ENCODE measurements around the gene RPL37. TPM values are rescaled to one million over a fixed set of nuclear protein-coding genes. Genes with fewer than 3 reads are reported as not detected.

The RPL37 gene
- total RNA-seq = 1,000 to 10,000 TPM; 2,348 to 2,413 TPM

DNA sequence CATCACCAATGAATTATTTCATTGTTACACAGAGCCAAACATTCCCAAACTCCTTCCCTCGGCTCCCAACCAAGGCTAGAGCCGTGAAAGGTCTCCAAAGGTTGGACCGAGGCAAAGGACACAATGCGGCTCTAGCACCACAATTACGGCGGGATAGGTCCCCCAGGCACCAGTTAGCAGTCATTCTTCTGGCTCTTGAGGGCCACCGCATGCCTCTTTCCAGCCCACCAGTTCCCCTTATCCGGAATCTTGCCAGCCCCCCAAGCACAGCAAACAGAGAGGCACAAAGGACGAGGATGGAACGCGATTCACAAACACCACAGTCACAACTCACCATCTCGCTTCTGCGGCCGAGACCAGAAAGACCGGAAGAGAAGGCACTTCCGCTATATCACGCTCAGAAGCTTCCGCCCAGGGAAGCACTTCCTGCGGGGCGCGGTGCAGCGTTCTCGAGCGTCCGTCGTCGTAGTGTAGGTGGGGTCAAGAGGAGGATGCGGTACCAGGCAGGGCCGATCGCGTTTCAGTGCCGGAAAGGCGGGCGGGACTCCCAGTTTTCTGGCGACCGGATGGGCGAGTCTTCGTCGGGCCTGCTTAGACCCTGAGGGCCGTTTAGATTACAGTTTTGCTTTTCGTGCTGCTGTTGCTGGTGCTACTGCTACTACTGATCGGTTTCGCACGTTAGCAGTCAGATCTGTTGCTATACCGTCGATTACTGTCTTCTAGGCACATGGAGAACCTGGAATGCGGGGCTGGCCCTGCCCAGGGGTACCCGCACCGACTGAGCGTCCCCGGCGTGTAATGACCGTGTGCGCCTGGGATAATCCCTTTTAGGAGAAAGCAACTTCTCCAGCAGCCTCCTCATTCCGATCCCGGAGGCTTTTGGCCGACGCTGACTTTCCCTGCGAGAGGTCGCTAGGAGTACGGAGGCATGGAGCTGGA is at the start of gene RPL37:
Gene RPL37 (minus strand): TSS at position 374 of the 939 bp plus-strand sequence. CDS start 37 bp downstream, at position 337.

GRCh38 chr5:40841068-40841805 is 6.2 kb upstream of the RPL37 start, which contains the start of gene CARD6:
TSS of gene CARD6 (plus strand) at chr5:40841367. CDS start at chr5:40841383, 16 bp downstream.

DNA sequence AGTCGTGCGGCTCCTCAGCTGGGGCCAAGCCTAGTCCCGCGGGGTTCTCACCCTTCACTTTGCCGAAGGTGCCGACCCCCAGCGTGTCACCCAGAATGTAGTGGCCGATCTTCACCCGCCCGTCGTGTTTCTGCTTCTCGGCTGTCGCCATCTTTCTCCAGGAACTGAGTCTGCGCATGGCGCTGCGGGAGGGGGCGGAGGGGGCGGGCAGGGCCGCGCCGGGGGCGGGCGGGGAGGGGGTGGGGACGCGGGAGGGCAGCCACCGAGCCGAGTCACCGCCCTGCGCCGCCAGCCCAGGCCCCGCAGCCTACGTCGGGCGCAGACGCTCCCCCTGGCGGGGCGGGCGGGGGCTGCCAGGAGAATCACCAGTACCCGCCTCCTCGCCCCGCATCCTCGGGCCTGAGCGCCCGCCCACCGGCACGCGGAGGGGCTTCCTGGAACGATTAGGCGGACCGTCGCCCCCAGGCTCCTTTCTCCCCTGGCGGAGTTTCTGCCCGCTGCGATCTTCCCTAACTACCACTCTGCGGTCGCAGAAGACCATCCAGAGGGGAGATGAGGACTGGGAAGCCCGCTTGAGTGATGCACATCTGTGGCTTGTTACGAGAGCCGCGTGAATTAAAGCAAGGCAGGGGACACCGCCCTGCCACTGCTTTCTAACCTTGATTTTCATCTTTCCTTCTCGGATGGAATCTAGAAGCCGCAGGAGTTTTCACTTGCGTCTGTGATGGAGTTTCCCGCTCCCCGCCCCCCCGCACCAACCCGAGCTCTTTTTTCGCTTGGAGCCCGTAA is 36.8 kb downstream of the RPL37 start, which contains the start of gene PRKAA1:
Gene PRKAA1 (minus strand): TSS at position 363 of the 789 bp plus-strand sequence. CDS start 185 bp downstream, at position 178.

Other genes starting within 250 kb of the RPL37 start
- gene PTGER4, start 155.3 kb downstream of the RPL37 start, total RNA-seq = 10 to 100 TPM; 42.9 to 46.9 TPM
- 10 to 100 TPM; 15.4 to 17.5 TPM for gene TTC33, start 79.3 kb downstream of the RPL37 start, total RNA-seq
- 10 to 100 TPM; 73.9 to 76.3 TPM for gene PRKAA1, start 36.8 kb downstream of the RPL37 start, total RNA-seq
- gene CARD6, start 6.1 kb upstream of the RPL37 start, total RNA-seq = 1 to 10 TPM; 4.3 TPM
- not detected for gene C7, start 74.3 kb upstream of the RPL37 start, total RNA-seq
- gene MROH2B, start 236.1 kb upstream of the RPL37 start, total RNA-seq = not detected